Hematopoietic multipotent progenitor cell treated with erythropoietin and hydrocortisone succinate and interleukin-3 and kit ligand, for 6 days (in vitro differentiated cells): ENCODE data around the gene ETV7.
"Not testable (repeated sequence)": the region's sequence is repeated elsewhere in the genome, so short reads cannot be mapped to it uniquely, and the experiment has no call there.

ENCODE experiments used
- DNase-seq: peaks from one replicate; pipeline ENCODE4 v3.0.0-alpha.2; 2015

ETV7 gene

GRCh38 chr6:36362551-36363370 is 24.7 kb downstream of the ETV7 start:
- DNase-seq = no peak

GRCh38 chr6:36361071-36361470 is 26.4 kb downstream of the ETV7 start:
- no peak for DNase-seq

GRCh38 chr6:36360241-36361054 is 27.0 kb downstream of the ETV7 start:
- peak; percentile 94 for DNase-seq

GRCh38 chr6:36358226-36358915 is 29.1 kb downstream of the ETV7 start:
- peak; percentile 63 for DNase-seq

GRCh38 chr6:36357872-36358225 is 29.6 kb downstream of the ETV7 start:
- DNase-seq = peak; percentile 56

- DNase-seq = peak; percentile 64
Measured at GRCh38 chr6:36355819-36356218, 31.6 kb downstream of the ETV7 start.

- DNase-seq = no peak
Measured at GRCh38 chr6:36353411-36353915, 34.0 kb downstream of the ETV7 start.

GRCh38 chr6:36352477-36353157 is 34.9 kb downstream of the ETV7 start:
- no peak for DNase-seq

- DNase-seq = peak; percentile 90
Measured at GRCh38 chr6:36350681-36351571, 36.5 kb downstream of the ETV7 start.

- DNase-seq = no peak
Measured at GRCh38 chr6:36350082-36350481, 37.4 kb downstream of the ETV7 start.

- peak; percentile 64 for DNase-seq
Measured at GRCh38 chr6:36349240-36349639, 38.2 kb downstream of the ETV7 start.

GRCh38 chr6:36347621-36348020 is 39.8 kb downstream of the ETV7 start:
- peak; percentile 98 for DNase-seq

GRCh38 chr6:36346486-36347273 is 40.8 kb downstream of the ETV7 start:
- DNase-seq = no peak

- DNase-seq = peak; percentile 52
Measured at GRCh38 chr6:36345681-36346466, 41.6 kb downstream of the ETV7 start.

GRCh38 chr6:36343109-36343680 is 44.3 kb downstream of the ETV7 start:
- DNase-seq = peak; percentile 38

GRCh38 chr6:36340618-36341454 is 46.6 kb downstream of the ETV7 start:
- DNase-seq = peak; percentile 86

- DNase-seq = no peak
Measured at GRCh38 chr6:36340306-36340617, 47.2 kb downstream of the ETV7 start.

- DNase-seq = no peak
Measured at GRCh38 chr6:36339146-36339545, 48.3 kb downstream of the ETV7 start.

GRCh38 chr6:36338223-36338622 is 49.2 kb downstream of the ETV7 start:
- DNase-seq = not testable (repeated sequence)
